Tibial artery (tissue), 4 donors: ENCODE measurements around the gene PRKAG2.

Experiments used
- DNase-seq, 2 donors: peaks; one replicate each; pipeline ENCODE4 v3.0.0-alpha.2; 2019
- H3K27ac ChIP-seq, 2 donors: fragments of 200-600 bp; sonication (generic) in 1 of 2; 1 replicate in 1 of 2; 2 replicates in 1 of 2; pipeline ENCODE4 v1.5.1; 2018 to 2019; ENCODE audit warnings: mild to moderate bottlenecking in 1 of 2
- H3K27me3 ChIP-seq, 2 donors: fragments of 200-600 bp; sonication (generic) in 1 of 2; one replicate each; pipeline versions ENCODE4 v1.5.1 to v1.6.0; 2016 to 2019
- H3K36me3 ChIP-seq, 3 donors: fragments of 200-600 bp; sonication (generic) in 2 of 3; one replicate each; pipeline ENCODE4 v1.5.1; 2016 to 2019; ENCODE audit warnings: mild to moderate bottlenecking in 2 of 3
- H3K4me1 ChIP-seq, 4 donors: fragments of 200-600 bp; sonication (generic) in 2 of 4; 1 replicate in 3 of 4; 2 replicates in 1 of 4; pipeline ENCODE4 v1.5.1; 2016 to 2019
- H3K4me3 ChIP-seq, 2 donors: fragments of 200-600 bp; sonication (generic) in 1 of 2; 1 replicate in 1 of 2; 2 replicates in 1 of 2; pipeline ENCODE4 v1.5.1; 2018 to 2019; ENCODE audit warnings: mild to moderate bottlenecking in 2 of 2
- H3K9me3 ChIP-seq, 3 donors: fragments of 200-600 bp; sonication (generic) in 1 of 3; one replicate each; pipeline ENCODE4 v1.5.1; 2016 to 2019
- CTCF ChIP-seq, 2 experiments: fragments of 200-600 bp in 1 of 2; fragments of 450-650 bp in 1 of 2; IDR thresholded peaks; one replicate each; pipeline ENCODE4 v1.5.1; 2017 to 2019; ENCODE audit warnings: antibody characterized with exemption in 2 of 2, mild to moderate bottlenecking in 1 of 2, moderate library complexity in 1 of 2
- intact Hi-C: fragments of 100-400 bp; cut with DNase I; formaldehyde crosslinking; loops from one replicate; pipeline ENCODE4 v1.15.0; 2023; ENCODE audit warnings: low total_unique reads

Gene PRKAG2

GRCh38 chr7:151590071-151590849, 286.7 kb downstream of the PRKAG2 start:
- H3K27me3 ChIP-seq: no peaks in the 10 kb centered on the region
- H3K9me3 ChIP-seq: no peaks in the 10 kb centered on the region
- intact Hi-C loops: no loop called here
- H3K36me3 ChIP-seq: peaks cover 0 to 18% (median 16%) of the 10 kb centered on the region in 3 donors
- H3K27ac ChIP-seq: no peak overlapping the region
- H3K4me1 ChIP-seq: peaks cover 0 to 29% (median 14%) of the 10 kb centered on the region in 4 donors
- no peak overlapping the region for H3K4me3 ChIP-seq
- DNase-seq: no peak
- TF ChIP-seq CTCF (IDR thresholded peaks at IDR 0.05): no peak

- intact Hi-C loops: no loop called here
- Histone ChIP-seq H3K4me1 (peaks cover 0 to 20% (median 10%) of the 10 kb centered on the region in 4 donors), H3K36me3 (peaks cover 0 to 14% (median 8%) of the 10 kb centered on the region in 3 donors), H3K4me3 (no peak overlapping the region), H3K27me3 (no peaks in the 10 kb centered on the region), H3K27ac (no peak overlapping the region), H3K9me3 (no peaks in the 10 kb centered on the region)
- DNase-seq: no peak
- TF ChIP-seq CTCF (IDR thresholded peaks at IDR 0.05): no peak
These were observed 287.9 kb downstream of the PRKAG2 start for GRCh38 chr7:151588982-151589381.

DNA sequence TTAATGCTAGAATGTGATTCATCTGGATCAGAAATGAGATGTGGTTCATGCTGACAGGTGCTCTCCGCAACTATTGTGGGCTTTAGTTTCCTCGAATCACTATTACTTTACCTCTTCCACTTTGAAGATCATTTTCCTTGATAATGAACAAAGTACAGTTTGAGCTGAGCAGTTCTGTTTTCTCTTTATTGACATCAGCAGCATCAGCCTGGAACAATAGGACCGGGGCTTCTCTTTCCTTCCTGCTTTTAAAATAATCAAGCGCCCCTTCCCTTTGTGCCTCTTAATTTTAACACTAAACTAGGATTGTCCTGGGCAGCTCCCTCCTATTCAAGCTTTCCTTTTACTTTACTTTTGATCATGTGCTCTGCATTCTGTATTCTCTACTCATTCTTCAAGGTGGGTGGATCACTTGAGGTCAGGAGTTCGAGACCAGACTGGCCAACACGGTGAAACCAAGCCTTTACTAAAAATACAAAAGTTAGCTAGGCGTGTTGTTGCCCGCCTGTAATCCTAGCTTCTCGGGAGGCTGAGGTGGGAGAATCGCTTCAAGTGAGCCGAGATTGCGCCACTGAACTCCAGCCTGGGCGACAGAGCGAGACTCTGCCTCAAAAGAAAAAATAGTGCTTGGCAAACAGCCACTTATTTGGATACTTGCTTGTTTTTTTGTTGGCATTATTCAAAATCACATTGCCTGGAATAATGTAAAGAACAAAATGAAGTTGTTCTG, 290.2 kb downstream of the PRKAG2 start:
- H3K4me3 ChIP-seq: no peak overlapping the region
- no peaks in the 10 kb centered on the region for H3K27me3 ChIP-seq
- no peaks in the 10 kb centered on the region for H3K9me3 ChIP-seq
- DNase-seq: no peak
- H3K27ac ChIP-seq: no peak overlapping the region
- H3K36me3 ChIP-seq: peaks cover 0 to 12% (median under 1%) of the 10 kb centered on the region in 3 donors
- intact Hi-C loops: no loop called here
- no peaks in the 10 kb centered on the region for H3K4me1 ChIP-seq
- TF ChIP-seq CTCF (IDR thresholded peaks at IDR 0.05): no peak

- Histone ChIP-seq H3K9me3 (no peaks in the 10 kb centered on the region), H3K4me1 (no peaks in the 10 kb centered on the region), H3K27ac (no peak overlapping the region), H3K36me3 (peaks cover 0 to 6% (median 0%) of the 10 kb centered on the region in 3 donors), H3K4me3 (no peak overlapping the region), H3K27me3 (no peaks in the 10 kb centered on the region)
- no peak for DNase-seq
- no peak for TF ChIP-seq CTCF (IDR thresholded peaks at IDR 0.05)
- intact Hi-C loops: no loop called here
These were observed 291.0 kb downstream of the PRKAG2 start for GRCh38 chr7:151585744-151586393.

GRCh38 chr7:151581741-151582140, 295.2 kb downstream of the PRKAG2 start:
- Histone ChIP-seq H3K9me3 (peaks cover 0 to 10% (median 7%) of the 10 kb centered on the region in 3 donors), H3K27me3 (no peaks in the 10 kb centered on the region), H3K36me3 (peaks cover 0 to 6% (median 4%) of the 10 kb centered on the region in 3 donors), H3K4me1 (no peaks in the 10 kb centered on the region), H3K4me3 (no peak overlapping the region), H3K27ac (no peak overlapping the region)
- DNase-seq: no peak
- TF ChIP-seq CTCF (IDR thresholded peaks at IDR 0.05): no peak
- intact Hi-C loops: no loop called here
